HepG2 (cell line): ENCODE results near the gene SLC1A5. TPM values are rescaled to one million over a fixed set of nuclear protein-coding genes. Genes with fewer than 3 reads are reported as not detected.

Source experiments
- BORCS8-MEF2B ChIP-seq: sonication (generic); formaldehyde crosslinking; IDR thresholded peaks from 2 replicates; pipeline ENCODE4 v1.8.0; 2022; ENCODE audit warnings: mild to moderate bottlenecking, missing genetic modification reagents
- GATAD1 ChIP-seq: IDR thresholded peaks from 2 replicates; pipeline ENCODE4 v1.6.1; 2016; ENCODE audit warnings: missing genetic modification reagents, missing compliant biosample characterization
- HMG20A ChIP-seq: IDR thresholded peaks from 2 replicates; pipeline ENCODE4 v1.6.1; 2016; ENCODE audit warnings: borderline replicate concordance
- KDM5B ChIP-seq: sonication (generic); formaldehyde crosslinking; IDR thresholded peaks from 2 replicates; pipeline ENCODE4 v1.4.0; 2020; ENCODE audit warnings: missing genetic modification reagents, mild to moderate bottlenecking, borderline replicate concordance
- NR2F2 ChIP-seq: IDR thresholded peaks from 2 replicates; pipeline ENCODE4 v1.6.1; 2012; ENCODE audit warnings: low read depth, inconsistent platforms, borderline replicate concordance
- RAD51 ChIP-seq: fragments of 450-650 bp; IDR thresholded peaks from 2 replicates; pipeline ENCODE4 v1.6.1; 2016; ENCODE audit warnings: borderline replicate concordance
- SOX6 ChIP-seq, 2 experiments: fragments of 450-650 bp in 1 of 2; sonication (generic) in 1 of 2; formaldehyde crosslinking in 1 of 2; IDR thresholded peaks; 2 replicates each; pipeline versions ENCODE4 v1.4.0 to v1.6.1; 2017 to 2020; ENCODE audit warnings: antibody characterized with exemption in 1 of 2, mild to moderate bottlenecking in 1 of 2, missing genetic modification reagents in 1 of 2
- ZBTB3 ChIP-seq: sonication (generic); formaldehyde crosslinking; IDR thresholded peaks from 2 replicates; pipeline ENCODE4 v1.4.0; 2020; ENCODE audit warnings: low read depth, mild to moderate bottlenecking, moderate library complexity, missing genetic modification reagents, borderline replicate concordance
- ZNF225 ChIP-seq: sonication (generic); formaldehyde crosslinking; IDR thresholded peaks from 2 replicates; pipeline ENCODE4 v1.4.0; 2020; ENCODE audit warnings: mild to moderate bottlenecking, missing genetic modification reagents
- ZNF501 ChIP-seq: sonication (generic); formaldehyde crosslinking; IDR thresholded peaks from 2 replicates; pipeline ENCODE4 v1.5.1; 2020; ENCODE audit warnings: mild to moderate bottlenecking, moderate library complexity, missing genetic modification reagents
- ZNF558 ChIP-seq: sonication (generic); formaldehyde crosslinking; IDR thresholded peaks from 2 replicates; pipeline ENCODE4 v1.9.0; 2022; ENCODE audit warnings: mild to moderate bottlenecking, missing genetic modification reagents, borderline replicate concordance
- ZNF563 ChIP-seq: sonication (generic); formaldehyde crosslinking; IDR thresholded peaks from 2 replicates; pipeline ENCODE4 v1.8.0; 2022; ENCODE audit warnings: mild to moderate bottlenecking, moderate library complexity, missing genetic modification reagents
- ZNF564 ChIP-seq: sonication (generic); formaldehyde crosslinking; IDR thresholded peaks from 2 replicates; pipeline ENCODE4 v1.8.1; 2023; ENCODE audit warnings: mild to moderate bottlenecking, missing genetic modification reagents
- ZZZ3 ChIP-seq: sonication (generic); formaldehyde crosslinking; IDR thresholded peaks from 2 replicates; pipeline ENCODE4 v1.4.0; 2020; ENCODE audit warnings: missing genetic modification reagents, mild to moderate bottlenecking, borderline replicate concordance
- polyA plus RNA-seq, 8 experiments: library from polyadenylated mRNA; depleted of rRNA in 3 of 8; stranded (reverse) in 7 of 8; unstranded in 1 of 8; fragments of >200 nt; fragmentation: Illumina TruSeq in 4 of 8; extraction: Trizol in 4 of 8; gene quantifications; 2 replicates each; pipeline versions ENCODE4 v1.2.1 to v1.2.3, GENCODE V29; 2011 to 2016; ENCODE audit warnings: low read depth in 4 of 8, missing spikeins in 1 of 8, mixed read lengths in 1 of 8; ENCODE audit not compliant: insufficient read depth in 1 of 8
- total RNA-seq, 5 experiments: library from RNA; depleted of rRNA; stranded (reverse); fragments of >200 nt; fragmentation: Illumina TruSeq; extraction: Trizol; gene quantifications; 2 replicates each; pipeline ENCODE4 v1.2.3, GENCODE V29; 2016; ENCODE audit warnings: low read depth in 1 of 5
- TF ChIP-seq, protein P1 (sequence below), 2 experiments: sonication (generic) in 1 of 2; formaldehyde crosslinking in 1 of 2; IDR thresholded peaks; 2 replicates each; pipeline versions ENCODE4 v1.5.1 to v1.6.1; 2011 to 2020; ENCODE audit warnings: borderline replicate concordance in 1 of 2, low read depth in 1 of 2, low read length in 1 of 2, mild to moderate bottlenecking in 1 of 2, missing genetic modification reagents in 1 of 2, moderate library complexity in 1 of 2
- TF ChIP-seq, protein P2 (sequence below), 2 experiments: sonication (generic) in 1 of 2; formaldehyde crosslinking in 1 of 2; IDR thresholded peaks; 2 replicates each; pipeline versions ENCODE4 v1.4.0 to v1.6.1; 2018 to 2020; ENCODE audit warnings: missing genetic modification reagents in 2 of 2, borderline replicate concordance in 1 of 2, low read depth in 1 of 2, mild to moderate bottlenecking in 1 of 2, missing biosample characterization in 1 of 2
- TF ChIP-seq, protein P3 (sequence below): sonication (generic); formaldehyde crosslinking; conservative IDR thresholded peaks from 2 replicates; pipeline ENCODE4 v1.8.0; 2022; ENCODE audit warnings: mild to moderate bottlenecking, moderate library complexity, missing genetic modification reagents

Gene SLC1A5
- total and polyA plus RNA-seq, 2 of the 13 experiments (the other 11 are each of a cell fraction or from before 2014, with no cell fraction given) = 120 to 159 TPM

DNA sequence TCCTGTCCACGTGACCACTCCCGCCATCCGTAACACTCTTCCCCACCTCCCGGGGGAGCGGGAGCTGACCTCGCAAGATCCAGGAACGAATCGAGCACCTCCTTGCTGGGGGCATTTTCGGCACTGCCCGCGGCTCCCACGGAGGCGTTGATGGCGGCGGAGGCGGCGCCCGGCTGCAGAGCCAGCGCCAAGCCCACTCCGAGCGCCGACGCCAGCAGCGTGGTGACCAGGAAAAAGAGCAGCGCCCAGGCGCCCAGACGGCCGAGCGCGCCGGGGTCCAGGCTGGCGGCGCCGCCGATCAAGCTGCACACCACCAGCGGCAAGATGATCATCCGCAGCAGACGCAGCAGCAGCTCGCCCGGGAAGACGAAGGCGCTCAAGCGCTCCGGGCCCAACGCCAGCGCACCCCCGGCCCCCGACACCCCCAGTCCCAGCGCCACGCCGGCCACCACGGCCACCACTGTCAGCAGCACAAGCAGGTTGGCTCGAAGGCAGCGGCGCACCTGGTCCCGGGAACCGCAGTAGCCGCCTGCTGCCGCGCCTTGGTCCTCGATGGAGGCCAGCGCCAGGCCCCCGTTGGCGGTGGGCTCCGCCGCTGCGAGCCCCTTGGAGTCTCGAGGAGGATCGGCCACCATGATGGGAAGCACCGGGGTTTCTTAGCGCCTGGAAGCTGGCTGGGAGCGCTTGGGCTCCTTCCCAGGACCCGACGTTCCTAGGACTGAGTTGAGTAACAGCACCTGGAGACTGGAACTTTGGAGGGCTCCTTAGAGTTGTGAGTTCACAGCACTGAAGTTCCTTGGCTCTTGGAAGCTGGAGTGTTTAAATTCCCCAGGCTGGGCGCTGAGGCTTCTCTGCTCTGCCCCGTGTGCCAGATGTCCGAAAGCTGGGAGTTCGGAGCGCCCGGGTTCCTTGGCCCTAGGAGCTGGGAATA, 798 bp downstream of the SLC1A5 start (continued):
- TF ChIP-seq, protein P1, sequence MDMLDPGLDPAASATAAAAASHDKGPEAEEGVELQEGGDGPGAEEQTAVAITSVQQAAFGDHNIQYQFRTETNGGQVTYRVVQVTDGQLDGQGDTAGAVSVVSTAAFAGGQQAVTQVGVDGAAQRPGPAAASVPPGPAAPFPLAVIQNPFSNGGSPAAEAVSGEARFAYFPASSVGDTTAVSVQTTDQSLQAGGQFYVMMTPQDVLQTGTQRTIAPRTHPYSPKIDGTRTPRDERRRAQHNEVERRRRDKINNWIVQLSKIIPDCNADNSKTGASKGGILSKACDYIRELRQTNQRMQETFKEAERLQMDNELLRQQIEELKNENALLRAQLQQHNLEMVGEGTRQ (IDR thresholded peaks at IDR 0.05; ENCODE audit: low read depth, low read length) = peak; percentile 66; the same call in 1 of the 2 replicates
- TF ChIP-seq, protein P1 (CRISPR knock-in tag; IDR thresholded peaks at IDR 0.05; ENCODE audit: borderline replicate concordance) = no peak
- TF ChIP-seq ZNF225 (CRISPR knock-in tag) = no peak; the same call in 1 of the 2 replicates
- TF ChIP-seq HMG20A = no peak
- TF ChIP-seq, protein P2, sequence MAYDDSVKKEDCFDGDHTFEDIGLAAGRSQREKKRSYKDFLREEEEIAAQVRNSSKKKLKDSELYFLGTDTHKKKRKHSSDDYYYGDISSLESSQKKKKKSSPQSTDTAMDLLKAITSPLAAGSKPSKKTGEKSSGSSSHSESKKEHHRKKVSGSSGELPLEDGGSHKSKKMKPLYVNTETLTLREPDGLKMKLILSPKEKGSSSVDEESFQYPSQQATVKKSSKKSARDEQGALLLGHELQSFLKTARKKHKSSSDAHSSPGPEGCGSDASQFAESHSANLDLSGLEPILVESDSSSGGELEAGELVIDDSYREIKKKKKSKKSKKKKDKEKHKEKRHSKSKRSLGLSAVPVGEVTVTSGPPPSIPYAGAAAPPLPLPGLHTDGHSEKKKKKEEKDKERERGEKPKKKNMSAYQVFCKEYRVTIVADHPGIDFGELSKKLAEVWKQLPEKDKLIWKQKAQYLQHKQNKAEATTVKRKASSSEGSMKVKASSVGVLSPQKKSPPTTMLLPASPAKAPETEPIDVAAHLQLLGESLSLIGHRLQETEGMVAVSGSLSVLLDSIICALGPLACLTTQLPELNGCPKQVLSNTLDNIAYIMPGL (CRISPR knock-in tag; IDR thresholded peaks at IDR 0.05; ENCODE audit: borderline replicate concordance in 1 of 2, low read depth in 1 of 2) = peak; percentile 59 to 61; a peak in 2 of 4 replicates
- no peak for TF ChIP-seq ZNF501 (CRISPR knock-in tag)
- TF ChIP-seq ZZZ3 = 0 out of 2 replicates have a peak, but pooled peaks have one; percentile 34
- TF ChIP-seq SOX6 (IDR thresholded peaks at IDR 0.05) = no peak
- TF ChIP-seq SOX6 (CRISPR knock-in tag; IDR thresholded peaks at IDR 0.05) = no peak
- TF ChIP-seq ZBTB3 = no peak; the same call in 1 of the 2 replicates
- TF ChIP-seq BORCS8-MEF2B (CRISPR knock-in tag) = peak; percentile 15; the same call in 1 of the 2 replicates
- TF ChIP-seq, protein P3, sequence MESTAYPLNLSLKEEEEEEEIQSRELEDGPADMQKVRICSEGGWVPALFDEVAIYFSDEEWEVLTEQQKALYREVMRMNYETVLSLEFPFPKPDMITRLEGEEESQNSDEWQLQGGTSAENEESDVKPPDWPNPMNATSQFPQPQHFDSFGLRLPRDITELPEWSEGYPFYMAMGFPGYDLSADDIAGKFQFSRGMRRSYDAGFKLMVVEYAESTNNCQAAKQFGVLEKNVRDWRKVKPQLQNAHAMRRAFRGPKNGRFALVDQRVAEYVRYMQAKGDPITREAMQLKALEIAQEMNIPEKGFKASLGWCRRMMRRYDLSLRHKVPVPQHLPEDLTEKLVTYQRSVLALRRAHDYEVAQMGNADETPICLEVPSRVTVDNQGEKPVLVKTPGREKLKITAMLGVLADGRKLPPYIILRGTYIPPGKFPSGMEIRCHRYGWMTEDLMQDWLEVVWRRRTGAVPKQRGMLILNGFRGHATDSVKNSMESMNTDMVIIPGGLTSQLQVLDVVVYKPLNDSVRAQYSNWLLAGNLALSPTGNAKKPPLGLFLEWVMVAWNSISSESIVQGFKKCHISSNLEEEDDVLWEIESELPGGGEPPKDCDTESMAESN (CRISPR knock-in tag) = peak; percentile 89
- TF ChIP-seq NR2F2 = no peak
- TF ChIP-seq KDM5B = no peak; the same call in 1 of the 2 replicates
- TF ChIP-seq ZNF564 (CRISPR knock-in tag) = peak; percentile 42; the same call in 1 of the 2 replicates
- TF ChIP-seq GATAD1 (CRISPR knock-in tag) = no peak; the same call in 1 of the 2 replicates
- TF ChIP-seq ZNF563 (CRISPR knock-in tag) = peak; percentile 54
- 0 out of 2 replicates have a peak, but pooled peaks have one; percentile 50 for TF ChIP-seq ZNF558
- TF ChIP-seq RAD51 = peak; percentile 52; the same call in 1 of the 2 replicates
